Stimulated activated CD8-positive, alpha-beta memory T cell treated with anti-CD3 and anti-CD28 coated beads, Interleukin-12 subunit alpha, Interleukin-12 subunit beta, amount 100 ng/mL, for 1 hour (primary cell): Measurements from ENCODE around the gene PCDH15.

Source experiments
- DNase-seq: peaks from one replicate; pipeline ENCODE4 v3.0.0-alpha.2; 2020; ENCODE audit warnings: low read depth

Gene PCDH15

GRCh38 chr10:54708021-54708420, 93.0 kb downstream of the PCDH15 start:
- DNase-seq = no peak

GRCh38 chr10:54702583-54703485, 98.2 kb downstream of the PCDH15 start:
- DNase-seq = no peak

DNA sequence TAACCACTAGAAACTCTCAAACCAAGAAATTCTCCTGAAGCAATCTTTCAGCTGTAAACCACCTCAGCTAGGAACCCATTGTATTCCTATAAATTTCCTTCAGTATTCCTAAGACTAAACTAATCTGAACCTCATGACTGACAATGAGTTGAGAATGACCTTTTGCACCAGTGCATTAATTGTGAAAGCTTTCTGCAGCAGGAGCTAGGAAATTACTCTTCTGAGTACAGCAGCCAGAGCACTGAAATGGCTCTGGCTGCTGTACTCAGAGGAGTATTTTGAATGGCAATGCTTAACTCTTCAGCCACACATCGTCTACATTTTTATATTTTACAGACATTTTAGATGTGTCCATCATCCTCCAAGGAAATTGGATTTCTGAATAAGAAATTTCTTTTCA, 109.7 kb downstream of the PCDH15 start:
- DNase-seq = no peak

DNA sequence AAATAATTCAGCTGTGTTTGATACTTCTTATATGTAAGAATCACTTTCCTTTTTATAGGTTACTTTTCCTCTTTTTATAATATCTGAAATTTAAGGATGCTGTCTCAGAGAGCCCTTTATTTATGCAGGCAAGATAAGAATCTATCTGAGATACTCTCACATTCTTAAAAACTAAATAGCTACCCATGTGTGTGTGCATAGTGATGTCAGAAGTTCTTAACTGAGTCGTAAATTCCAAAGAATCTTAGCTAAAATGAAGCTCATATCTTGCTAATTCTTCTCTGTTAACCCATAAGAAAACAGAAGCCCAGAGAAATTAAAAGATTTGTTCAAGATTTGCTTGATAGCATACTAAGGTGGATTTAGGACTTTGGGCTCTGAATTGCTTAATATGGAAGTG, 118.5 kb downstream of the PCDH15 start:
- no peak for DNase-seq

- DNase-seq = no peak
These were observed 119.9 kb downstream of the PCDH15 start for GRCh38 chr10:54681136-54681535.

- no peak for DNase-seq
These were observed 133.9 kb downstream of the PCDH15 start for GRCh38 chr10:54667136-54667535.

DNA sequence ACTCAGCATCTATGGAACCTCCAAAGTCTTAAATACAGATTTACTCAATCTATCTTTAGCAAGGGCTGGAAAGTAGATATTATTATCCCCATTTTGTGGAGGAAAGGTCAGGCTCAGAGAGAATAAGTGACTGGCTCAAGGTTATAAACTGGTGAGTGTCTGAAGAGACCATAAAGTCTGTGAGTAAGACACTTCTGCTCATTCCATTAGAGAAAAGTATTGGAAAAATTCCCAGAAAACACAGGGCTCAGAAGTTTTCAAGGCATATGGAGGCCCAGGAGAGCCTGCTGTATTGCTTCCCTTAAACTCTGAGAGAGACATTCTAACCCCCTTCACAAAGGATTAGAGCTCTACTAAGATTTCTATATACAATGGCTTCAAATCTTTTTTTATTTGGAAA, 134.8 kb downstream of the PCDH15 start:
- DNase-seq = no peak

- DNase-seq = no peak
These were observed 135.9 kb downstream of the PCDH15 start for GRCh38 chr10:54665095-54665494.

- DNase-seq = no peak
These were observed 140.6 kb downstream of the PCDH15 start for GRCh38 chr10:54660397-54660796.

DNA sequence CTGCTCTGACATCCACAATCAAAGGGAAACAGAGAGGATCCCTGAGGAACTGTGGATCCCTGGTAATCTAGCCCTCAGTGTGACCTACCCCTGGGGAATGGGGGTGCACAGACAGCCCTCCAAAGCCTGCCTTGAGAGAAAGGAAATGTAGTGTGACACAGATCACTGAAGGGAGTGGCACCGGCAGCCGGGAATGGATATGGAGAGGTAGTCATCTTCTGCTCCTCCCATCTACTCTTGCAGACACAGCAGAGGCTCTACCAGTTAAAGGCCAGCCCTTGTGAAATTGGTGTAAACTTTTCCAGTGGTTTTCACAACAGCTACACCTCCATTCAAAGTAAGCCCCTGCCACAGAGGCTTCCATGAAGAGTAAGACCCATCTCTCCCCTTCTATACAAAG, 144.4 kb downstream of the PCDH15 start:
- no peak for DNase-seq

DNA sequence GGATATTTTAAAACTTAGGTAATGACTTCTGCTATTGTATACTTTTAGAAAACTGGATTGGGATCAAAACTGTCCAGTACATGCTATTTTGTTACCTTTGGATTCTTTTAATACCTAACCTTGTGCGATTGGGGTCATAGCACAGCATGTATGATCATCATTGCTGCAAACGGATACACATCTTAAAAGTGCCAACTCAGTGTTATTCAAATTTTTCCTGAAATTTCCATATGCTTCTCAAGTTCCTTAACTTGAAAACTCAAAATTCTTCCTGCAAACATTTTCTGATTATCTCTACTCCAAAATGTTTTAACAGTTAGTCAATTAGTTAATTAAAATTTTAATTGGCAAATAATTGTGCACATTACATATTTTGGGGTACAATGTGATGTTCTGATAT, 147.5 kb downstream of the PCDH15 start:
- DNase-seq = no peak

- no peak for DNase-seq
These were observed 150.5 kb downstream of the PCDH15 start for GRCh38 chr10:54650547-54650946.

- no peak for DNase-seq
These were observed 179.0 kb downstream of the PCDH15 start for GRCh38 chr10:54622017-54622416.

DNA sequence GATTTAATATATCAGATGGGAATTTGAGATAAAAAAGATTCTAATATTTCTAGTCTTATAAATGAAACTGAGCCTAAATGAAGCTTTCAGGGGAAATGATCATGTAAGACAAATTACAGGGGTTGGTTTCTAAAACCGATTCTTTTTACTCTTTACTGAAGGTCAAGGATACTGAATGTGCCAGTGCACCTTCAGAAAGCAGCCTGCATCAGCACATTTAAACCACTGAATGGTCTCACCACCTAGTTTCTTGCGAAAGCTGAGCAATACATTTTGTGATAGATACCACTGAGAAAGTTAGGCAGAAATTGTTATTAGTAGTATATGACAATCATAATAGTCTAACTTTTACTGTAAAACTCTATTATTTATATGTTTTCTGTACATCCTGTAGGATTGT, 180.7 kb downstream of the PCDH15 start:
- DNase-seq = no peak

DNA sequence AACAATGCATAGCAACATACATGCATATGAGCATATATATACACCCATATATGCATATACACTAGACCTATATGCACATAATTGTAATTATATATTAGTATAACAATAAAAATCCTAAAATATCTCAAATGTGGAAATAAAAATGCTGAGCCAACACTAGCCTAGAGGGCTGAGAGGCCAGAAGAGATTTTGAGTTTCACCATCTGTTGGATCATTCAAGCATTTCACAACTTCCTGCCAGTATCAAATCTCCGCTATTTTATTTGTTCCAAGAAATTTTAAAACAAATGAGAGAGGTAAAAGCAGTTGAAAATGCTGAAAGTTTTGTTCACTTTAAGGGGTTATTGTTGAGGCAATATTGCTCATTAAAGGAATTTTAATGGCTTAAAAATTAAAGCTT, 187.0 kb downstream of the PCDH15 start:
- no peak for DNase-seq

DNA sequence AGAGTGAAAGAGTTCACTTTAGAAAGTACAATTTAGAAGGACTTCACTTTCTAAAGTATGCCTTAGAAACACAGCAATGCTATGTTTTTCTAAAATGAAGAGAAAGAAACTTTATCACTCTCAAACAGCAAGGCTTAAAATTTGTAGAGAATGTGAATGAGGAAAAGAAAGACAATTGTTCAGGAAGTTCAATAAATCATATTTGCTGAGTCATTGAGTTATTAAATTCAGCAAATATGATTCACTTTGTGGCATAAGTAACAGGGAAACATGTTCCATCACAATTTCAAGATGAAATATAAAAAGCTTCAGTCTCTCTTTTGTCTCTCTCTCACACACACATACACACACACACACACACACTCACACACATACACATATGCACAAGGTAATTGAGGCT, 187.9 kb downstream of the PCDH15 start:
- no peak for DNase-seq

GRCh38 chr10:54609423-54609822, 191.6 kb downstream of the PCDH15 start:
- DNase-seq = no peak

GRCh38 chr10:54607983-54608382, 193.0 kb downstream of the PCDH15 start:
- no peak for DNase-seq

GRCh38 chr10:54594289-54594688, 206.7 kb downstream of the PCDH15 start:
- DNase-seq = no peak

- no peak for DNase-seq
These were observed 213.1 kb downstream of the PCDH15 start for GRCh38 chr10:54587971-54588370.

GRCh38 chr10:54585572-54585971, 215.5 kb downstream of the PCDH15 start:
- DNase-seq = no peak

DNA sequence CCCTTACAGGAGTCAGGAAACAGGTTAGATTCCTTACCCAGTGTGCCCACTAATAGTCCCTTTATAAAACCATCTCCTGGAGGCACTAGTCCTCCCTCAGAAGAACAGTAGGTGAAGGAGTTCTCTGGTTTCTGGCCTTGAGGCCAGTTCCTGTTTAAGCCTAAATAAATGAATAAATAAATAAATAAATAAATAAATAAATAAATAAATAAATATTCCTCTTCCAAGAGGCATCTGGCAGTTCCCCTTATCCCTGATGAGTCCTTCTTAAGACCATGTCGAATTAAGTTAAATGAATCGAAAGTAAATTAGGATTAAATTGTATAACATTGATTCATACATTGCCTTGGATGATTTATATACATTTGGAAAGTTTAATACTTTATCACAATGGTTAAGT, 223.3 kb downstream of the PCDH15 start:
- DNase-seq = no peak

GRCh38 chr10:54576541-54576940, 224.5 kb downstream of the PCDH15 start:
- no peak for DNase-seq

- DNase-seq = no peak
These were observed 241.5 kb downstream of the PCDH15 start for GRCh38 chr10:54559498-54559897.
